ENCODE data around the gene C1QTNF4. TPM values are rescaled to one million over a fixed set of nuclear protein-coding genes. Genes with fewer than 3 reads are reported as not detected.

Gene C1QTNF4
- total and polyA plus RNA-seq, 2 of the 4 experiments (the other 2 are of a cell fraction), result 0.12 TPM; not detected in 1

DNA sequence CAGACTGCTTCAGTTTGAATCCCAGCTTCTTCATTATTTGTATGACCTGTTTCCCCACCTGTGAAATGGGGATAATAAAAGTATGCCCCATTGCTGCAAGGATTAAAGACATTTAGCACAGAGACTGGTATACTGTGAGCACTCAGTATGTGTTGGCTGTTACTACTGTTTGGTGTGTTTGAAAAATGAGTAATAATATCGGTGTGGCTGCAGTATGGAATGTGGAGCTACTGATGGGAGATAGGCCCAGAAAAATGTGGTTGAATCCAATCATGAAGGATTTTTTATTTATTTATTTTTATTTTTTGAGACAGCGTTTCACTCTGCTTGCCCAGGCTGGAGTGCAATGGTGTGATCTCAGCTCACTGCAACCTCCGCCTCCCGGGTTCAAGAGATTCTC, 9.1 kb upstream of the C1QTNF4 start:
- Histone ChIP-seq H2AK9ac (replicated peaks; ENCODE audit: low read depth, low read length, poor library complexity) (no peak overlapping the region), H4K20me1 (ENCODE audit: insufficient read depth, low read length) (peaks cover 7% of the 10 kb centered on the region; the same call in 1 of the 2 replicates), H3K79me1 (ENCODE audit: low read depth in 1 of 2, low read length in 2 of 2) (no peaks in the 10 kb centered on the region), H4K5ac (ENCODE audit: low read depth, low read length) (no peak overlapping the region), H4K8ac (ENCODE audit: low read depth in 2 of 2, low read length in 2 of 2) (no peak overlapping the region), H2BK15ac (ENCODE audit: low read depth, low read length) (no peak overlapping the region), H3K23ac (ENCODE audit: low read depth, low read length) (no peak overlapping the region), H3K4me1 (ENCODE audit: control insufficient read depth, insufficient read depth, low read length) (peaks cover 8% of the 10 kb centered on the region), H3K18ac (ENCODE audit: low read depth, low read length) (no peak overlapping the region), H3K9me1 (ENCODE audit: insufficient read depth, low read length) (peaks cover 6% of the 10 kb centered on the region), H3K14ac (replicated peaks; ENCODE audit: low read depth, low read length) (no peak overlapping the region), H3K56ac (ENCODE audit: extremely low read depth, insufficient read depth, low read length) (no peak overlapping the region), H2BK5ac (ENCODE audit: low read depth, low read length, poor library complexity, severe bottlenecking) (no peak overlapping the region), H2AK5ac (ENCODE audit: low read depth, low read length) (no peak overlapping the region), H3K4me2 (ENCODE audit: low read depth, low read length) (no peak overlapping the region), H3K27ac (ENCODE audit: insufficient read depth, low read length) (no peak overlapping the region), H3K27me3 (ENCODE audit: control insufficient read depth, insufficient read depth, low read length) (no peaks in the 10 kb centered on the region; the same call in 1 of the 2 replicates), H3K36me3 (ENCODE audit: control insufficient read depth, insufficient read depth, low read length) (no peaks in the 10 kb centered on the region), H3K9me3 (ENCODE audit: control insufficient read depth, insufficient read depth, low read length) (no peaks in the 10 kb centered on the region), H4K91ac (ENCODE audit: insufficient read depth, low read depth, low read length) (no peak overlapping the region), H2AFZ (replicated peaks; ENCODE audit: low read length, poor library complexity) (no peak overlapping the region), H2BK120ac (ENCODE audit: low read depth, low read length) (no peak overlapping the region), H3K4me3 (ENCODE audit: insufficient read depth, low read depth, low read length) (no peak overlapping the region), H3K9ac (ENCODE audit: low read depth, low read length) (no peak overlapping the region), H3K4ac (ENCODE audit: low read depth, low read length) (no peak overlapping the region), H2BK20ac (ENCODE audit: low read depth, low read length) (no peak overlapping the region)
- POLR2A ChIA-PET (ENCODE audit: unreplicated experiment), result no interaction called here
- WGBS, 2 experiments (ENCODE audit: extremely low coverage in 2 of 2, insufficient read length in 1 of 2), result 100% methylated on average over 2 of the region's 4 CpGs; no CpG with 5 or more reads in 1 of the 2 experiments
- ATAC-seq (ENCODE audit: low read depth) (peak; percentile 31; the same call in 1 of the 2 replicates), DNase-seq (peak; percentile 37)
- in situ Hi-C loops (cut with MboI; ENCODE audit: low sequenced_read_pairs) (no loop called here), intact Hi-C loops (cut with micrococcal nuclease) (no loop called here), dilution Hi-C loops (cut with HindIII; ENCODE audit: low sequenced_read_pairs, unreplicated experiment) (no loop called here)
- no TSS peak for BruUV-seq (replicated peaks)
- CTCF ChIA-PET, result no interaction called here
- TF ChIP-seq SMC3 (IDR thresholded peaks at IDR 0.05; ENCODE audit: low read depth, low read length) (no peak), MXI1 (IDR thresholded peaks at IDR 0.05; ENCODE audit: borderline replicate concordance, low read depth, low read length) (no peak)
